ENCODE measurements around the gene PRR5L. TPM values are rescaled to one million over a fixed set of nuclear protein-coding genes. Genes with fewer than 3 reads are reported as not detected.
A peak's percentile ranks its signal among the peaks of the same experiment; 100 is the strongest.

PRR5L gene
- total and polyA plus RNA-seq, 9 of the 15 experiments (the other 6 are each of a cell fraction or from before 2014, with no cell fraction given): 0.11 to 0.60 (median 0.36) TPM; not detected in 2

GRCh38 chr11:36509694-36510593, 213.9 kb downstream of the PRR5L start, which contains the start of gene TRAF6 (continued):
- TF ChIP-seq SFPQ (IDR thresholded peaks at IDR 0.05; ENCODE audit: low read depth, low read length) (no peak), CEBPB (tag; IDR thresholded peaks at IDR 0.05) (no peak), RB1 (IDR thresholded peaks at IDR 0.05; ENCODE audit: low read depth) (peak; percentile 92; the same call in 1 of the 2 replicates), ARID2 (IDR thresholded peaks at IDR 0.05) (no peak), ZNF239 (CRISPR knock-in tag; IDR thresholded peaks at IDR 0.05) (no peak), RERE (CRISPR knock-in tag; IDR thresholded peaks at IDR 0.05; ENCODE audit: borderline replicate concordance) (no peak), CEBPG (CRISPR knock-in tag; IDR thresholded peaks at IDR 0.05) (no peak), CEBPG (tag; conservative IDR thresholded peaks at IDR 0.05 in 1 of 2, IDR thresholded peaks at IDR 0.05 in 1 of 2) (no peak), PHF8 (IDR thresholded peaks at IDR 0.05; ENCODE audit: borderline replicate concordance, low read length) (peak; percentile 100), CTBP1 (IDR thresholded peaks at IDR 0.05; ENCODE audit: borderline replicate concordance) (peak; percentile 89), ZNF408 (CRISPR knock-in tag; IDR thresholded peaks at IDR 0.05; ENCODE audit: low read depth) (no peak), SMAD3 (CRISPR knock-in tag; conservative IDR thresholded peaks at IDR 0.05) (no peak), POLR2AphosphoS2 (IDR thresholded peaks at IDR 0.05; ENCODE audit: low read length) (no peak), KLF16 (IDR thresholded peaks at IDR 0.05) (no peak), SMARCA4 (IDR thresholded peaks at IDR 0.05) (no peak), ZNF280B (CRISPR knock-in tag; IDR thresholded peaks at IDR 0.05) (no peak), SREBF1 (IDR thresholded peaks at IDR 0.05; ENCODE audit: borderline replicate concordance, low read depth, low read length) (no peak), GABPB1 (CRISPR knock-in tag; IDR thresholded peaks at IDR 0.05) (peak; percentile 81), XRCC3 (IDR thresholded peaks at IDR 0.05) (no peak), CSDE1 (IDR thresholded peaks at IDR 0.05) (no peak), FOXJ3 (CRISPR knock-in tag; IDR thresholded peaks at IDR 0.05) (no peak)

Measured in K562 (cell line).